A673 (cell line): ENCODE results near the gene SLC4A1. TPM values are rescaled to one million over a fixed set of nuclear protein-coding genes. Genes with fewer than 3 reads are reported as not detected.

Experiments used
- BruUV-seq: library from RNA; stranded (reverse); fragments of 400-500 nt; replicated peaks from 2 replicates; lab custom pipeline; 2021; lab: Mats Ljungman, UMichigan
- CTCF ChIA-PET: fragments of 300-600 bp; sonication (Branson Sonifier 250); formaldehyde crosslinking; loops from one replicate; lab custom pipeline; 2022; ENCODE audit warnings: antibody characterized with exemption; lab: Charles Lee
- POLR2A ChIA-PET: fragments of 300-600 bp; sonication (Branson Sonifier 250); formaldehyde crosslinking; loops from one replicate; lab custom pipeline; 2022; ENCODE audit warnings: antibody characterized with exemption; ENCODE audit not compliant: low non-redundant PET; lab: Charles Lee
- DNase-seq: peaks from one replicate; pipeline ENCODE4 v3.0.0-alpha.2; 2015; ENCODE audit warnings: low spot score
- H3K27ac ChIP-seq: fragments of 200-600 bp; sonication (generic); 2 replicates; pipeline ENCODE4 v1.5.1; 2016; ENCODE audit warnings: mixed run types, low read depth, mild to moderate bottlenecking, mixed read lengths, antibody characterized with exemption, low read length; ENCODE audit not compliant: poor library complexity, severe bottlenecking
- H3K27me3 ChIP-seq: fragments of 200-600 bp; sonication (generic); replicated peaks from 2 replicates; pipeline ENCODE4 v1.6.1; 2017; ENCODE audit warnings: mixed run types, low read depth, mild to moderate bottlenecking, mixed read lengths, antibody characterized with exemption, low read length; ENCODE audit not compliant: insufficient read depth, poor library complexity
- H3K36me3 ChIP-seq: fragments of 200-600 bp; sonication (generic); 2 replicates; pipeline ENCODE4 v1.6.1; 2016; ENCODE audit warnings: mixed run types, mild to moderate bottlenecking, mixed read lengths, antibody characterized with exemption, low read length; ENCODE audit not compliant: insufficient read depth, poor library complexity, severe bottlenecking
- H3K4me1 ChIP-seq: fragments of 200-600 bp; sonication (generic); 2 replicates; pipeline ENCODE4 v1.6.1; 2017; ENCODE audit warnings: mixed run types, mild to moderate bottlenecking, mixed read lengths, antibody characterized with exemption, low read length; ENCODE audit not compliant: insufficient read depth, poor library complexity, severe bottlenecking
- H3K4me3 ChIP-seq: fragments of 200-600 bp; sonication (generic); 2 replicates; pipeline ENCODE4 v1.5.1; 2016; ENCODE audit warnings: low read depth, mixed run types, mild to moderate bottlenecking, mixed read lengths, low read length; ENCODE audit not compliant: poor library complexity, severe bottlenecking
- H3K9me3 ChIP-seq: fragments of 200-600 bp; sonication (generic); 2 replicates; pipeline ENCODE4 v1.6.1; 2016; ENCODE audit warnings: mixed run types, low read depth, mild to moderate bottlenecking, mixed read lengths, antibody characterized with exemption, low read length; ENCODE audit not compliant: poor library complexity, severe bottlenecking
- EZH2 ChIP-seq: fragments of 200-600 bp; sonication (generic); IDR thresholded peaks from 2 replicates; pipeline ENCODE4 v1.6.1; 2017; ENCODE audit warnings: borderline replicate concordance, low read depth, mild to moderate bottlenecking, mixed read lengths, antibody characterized with exemption, low read length; ENCODE audit not compliant: poor library complexity, severe bottlenecking
- intact Hi-C: fragments of 100-400 bp; cut with micrococcal nuclease; formaldehyde crosslinking; loops from one replicate; pipeline ENCODE4 v1.10.0; 2022; ENCODE audit not compliant: unreplicated experiment
- total RNA-seq: library from RNA; stranded (reverse); gene quantifications from 2 replicates; pipeline ENCODE4 v1.2.3, GENCODE V29; 2021
- TF ChIP-seq, protein P1 (sequence below): fragments of 300-800, 200-600 bp; sonication (generic); conservative IDR thresholded peaks from 2 replicates; pipeline ENCODE4 v1.5.1; 2017; ENCODE audit warnings: low read depth, mild to moderate bottlenecking, antibody characterized with exemption, low read length, moderate library complexity, mixed read lengths

Gene SLC4A1
- total RNA-seq, 1 experiment from 2014 or later, result not detected

DNA sequence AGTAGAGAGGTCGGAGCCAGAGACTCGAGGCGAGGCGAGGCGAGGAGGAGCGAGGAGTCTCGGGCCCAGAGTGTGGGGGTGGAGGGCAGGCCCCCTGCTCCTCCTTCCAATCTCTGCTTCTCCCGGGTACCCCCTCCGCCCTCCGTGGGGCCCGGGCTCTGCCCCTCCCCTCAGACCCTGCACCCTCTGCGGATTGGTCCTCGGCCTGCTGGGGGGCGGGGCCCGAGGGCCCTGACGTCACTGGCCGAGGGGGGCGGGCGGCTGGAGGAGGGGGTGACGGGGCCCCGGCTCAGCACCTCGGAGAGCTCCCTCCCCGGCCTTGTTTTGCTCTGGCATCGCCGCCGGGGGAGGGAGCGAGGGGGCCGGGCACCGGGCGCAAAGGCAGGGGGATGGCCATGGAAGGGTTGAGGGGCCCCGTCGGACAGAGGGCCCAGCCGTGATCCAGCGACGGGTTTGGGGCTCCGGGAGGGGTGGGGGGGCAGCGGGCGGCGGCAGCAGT is 40.4 kb upstream of the SLC4A1 start, which contains the start of gene RUNDC3A:
TSS of gene RUNDC3A (plus strand) at position 282 of the 499 bp plus-strand sequence. CDS start 232 bp downstream, outside the sequence.
- TF ChIP-seq, protein P1, sequence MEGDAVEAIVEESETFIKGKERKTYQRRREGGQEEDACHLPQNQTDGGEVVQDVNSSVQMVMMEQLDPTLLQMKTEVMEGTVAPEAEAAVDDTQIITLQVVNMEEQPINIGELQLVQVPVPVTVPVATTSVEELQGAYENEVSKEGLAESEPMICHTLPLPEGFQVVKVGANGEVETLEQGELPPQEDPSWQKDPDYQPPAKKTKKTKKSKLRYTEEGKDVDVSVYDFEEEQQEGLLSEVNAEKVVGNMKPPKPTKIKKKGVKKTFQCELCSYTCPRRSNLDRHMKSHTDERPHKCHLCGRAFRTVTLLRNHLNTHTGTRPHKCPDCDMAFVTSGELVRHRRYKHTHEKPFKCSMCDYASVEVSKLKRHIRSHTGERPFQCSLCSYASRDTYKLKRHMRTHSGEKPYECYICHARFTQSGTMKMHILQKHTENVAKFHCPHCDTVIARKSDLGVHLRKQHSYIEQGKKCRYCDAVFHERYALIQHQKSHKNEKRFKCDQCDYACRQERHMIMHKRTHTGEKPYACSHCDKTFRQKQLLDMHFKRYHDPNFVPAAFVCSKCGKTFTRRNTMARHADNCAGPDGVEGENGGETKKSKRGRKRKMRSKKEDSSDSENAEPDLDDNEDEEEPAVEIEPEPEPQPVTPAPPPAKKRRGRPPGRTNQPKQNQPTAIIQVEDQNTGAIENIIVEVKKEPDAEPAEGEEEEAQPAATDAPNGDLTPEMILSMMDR, result no peak
- no peak for TF ChIP-seq EZH2
- CTCF ChIA-PET, result no interaction called here
- H3K36me3 ChIP-seq, result no peaks in the 10 kb centered on the region
- no TSS peak for BruUV-seq
- H3K27ac ChIP-seq, result no peak within 1 kb of the TSS
- DNase-seq, result peak; percentile 80
- POLR2A ChIA-PET, result no interaction called here
- H3K9me3 ChIP-seq, result no peaks in the 10 kb centered on the region
- H3K4me1 ChIP-seq, result no peaks in the 10 kb centered on the region
- peak within 1 kb of the TSS; percentile 21 for H3K4me3 ChIP-seq
- intact Hi-C loops, result no loop called here
- peaks cover 4% of the 10 kb centered on the region for H3K27me3 ChIP-seq

- H3K36me3 ChIP-seq, result no peaks in the 10 kb centered on the region
- TF ChIP-seq EZH2, result no peak
- TF ChIP-seq, protein P1, result no peak
- no peaks in the 10 kb centered on the region for H3K4me1 ChIP-seq
- ChIA-PET CTCF (no interaction called here), POLR2A (no interaction called here)
- peak; percentile 27 for DNase-seq
- intact Hi-C loops, result no loop called here
- no peak overlapping the region for H3K27ac ChIP-seq
- H3K9me3 ChIP-seq, result no peaks in the 10 kb centered on the region
- H3K4me3 ChIP-seq, result no peak overlapping the region
- H3K27me3 ChIP-seq, result peaks cover 4% of the 10 kb centered on the region
- BruUV-seq, result no TSS peak
These were observed 39.7 kb upstream of the SLC4A1 start for GRCh38 chr17:44307387-44308186.

DNA sequence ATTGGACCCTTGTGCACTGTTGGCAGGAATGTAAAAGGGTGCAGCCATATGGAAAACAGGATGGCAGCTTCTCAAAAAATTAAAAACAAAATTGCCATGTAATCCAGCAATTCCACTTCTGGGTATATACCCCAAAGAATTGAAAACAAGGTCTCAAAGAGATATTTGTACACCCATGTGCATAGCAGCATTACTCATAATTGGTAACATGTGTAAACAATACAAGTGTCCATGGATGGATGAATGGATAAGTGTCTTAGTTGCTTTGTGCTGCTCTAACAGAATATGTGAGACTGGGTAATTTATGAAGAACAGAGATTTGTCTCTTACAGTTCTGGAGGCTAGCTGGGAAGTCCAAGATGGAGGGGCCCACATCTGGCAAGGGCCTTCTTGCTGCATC is 36.7 kb upstream of the SLC4A1 start:
- CTCF ChIA-PET, result no interaction called here
- no peaks in the 10 kb centered on the region for H3K4me1 ChIP-seq
- intact Hi-C loops, result no loop called here
- H3K27me3 ChIP-seq, result peaks cover 4% of the 10 kb centered on the region
- BruUV-seq, result no TSS peak
- H3K9me3 ChIP-seq, result no peaks in the 10 kb centered on the region
- no peaks in the 10 kb centered on the region for H3K36me3 ChIP-seq
- TF ChIP-seq EZH2, result no peak
- TF ChIP-seq, protein P1, result no peak
- H3K4me3 ChIP-seq, result no peak overlapping the region
- no peak for DNase-seq
- no peak overlapping the region for H3K27ac ChIP-seq
- POLR2A ChIA-PET, result no interaction called here
